ENCODE measurements around the gene ABHD6.

The ABHD6 gene

DNA sequence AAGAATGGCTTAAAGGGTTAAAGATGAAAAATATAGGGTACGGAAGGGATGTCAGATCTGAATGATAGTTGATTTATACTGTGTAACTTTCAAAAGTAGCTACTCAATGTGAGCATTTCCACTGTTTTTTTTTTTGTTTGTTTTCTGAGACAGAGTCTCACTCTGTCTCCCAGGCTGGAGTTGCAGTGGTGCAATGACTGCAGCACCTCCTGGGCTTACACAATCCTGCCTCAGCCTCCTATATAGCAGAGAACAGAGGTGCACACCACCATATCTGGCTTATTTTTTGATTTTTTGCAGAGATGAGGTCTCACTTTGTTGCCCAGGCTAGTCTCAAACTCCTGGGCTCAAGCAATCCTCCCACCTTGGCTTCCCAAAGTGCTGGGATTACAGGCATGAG, 85.2 kb downstream of the ABHD6 start:
- Histone ChIP-seq H3K14ac (ENCODE audit: low read length) (no peak overlapping the region), H3K9ac (ENCODE audit: low read length) (no peak overlapping the region), H3K79me2 (ENCODE audit: control insufficient read depth, insufficient read depth, low read length, poor library complexity) (no peaks in the 10 kb centered on the region), H2BK12ac (ENCODE audit: low read length) (no peak overlapping the region), H3K4ac (ENCODE audit: low read depth, low read length) (no peak overlapping the region), H4K8ac (ENCODE audit: low read depth, low read length) (no peak overlapping the region), H2BK120ac (ENCODE audit: insufficient read depth, low read length, poor library complexity) (no peak overlapping the region), H3K9me3 (ENCODE audit: insufficient read depth, low read depth, low read length) (no peaks in the 10 kb centered on the region), H4K91ac (ENCODE audit: low read depth, low read length) (no peak overlapping the region), H3K23ac (ENCODE audit: low read length) (no peak overlapping the region), H4K12ac (ENCODE audit: low read depth, low read length) (no peak overlapping the region), H3K4me3 (ENCODE audit: low read depth, low read length) (no peak overlapping the region), H3K27ac (ENCODE audit: low read depth, low read length) (no peak overlapping the region), H3K4me1 (ENCODE audit: control insufficient read depth in 1 of 2, insufficient read depth in 2 of 2, low read length in 2 of 2) (no peaks in the 10 kb centered on the region), H2AFZ (ENCODE audit: insufficient read depth, low read length, poor library complexity) (no peak overlapping the region), H3K4me2 (ENCODE audit: low read length) (no peak overlapping the region), H3K18ac (ENCODE audit: low read length) (no peak overlapping the region), H3K79me1 (ENCODE audit: low read length) (no peaks in the 10 kb centered on the region), H3K27me3 (ENCODE audit: insufficient read depth, low read length) (no peaks in the 10 kb centered on the region), H3K36me3 (ENCODE audit: control insufficient read depth in 1 of 2, insufficient read depth in 2 of 2, low read length in 2 of 2) (peaks cover 4 to 8% of the 10 kb centered on the region in 2 experiments), H2BK5ac (ENCODE audit: low read depth, low read length, poor library complexity) (no peak overlapping the region), H2AK5ac (ENCODE audit: low read length) (no peak overlapping the region)
- WGBS (ENCODE audit: extremely low coverage, insufficient coverage, insufficient read length), result no CpG with 5 or more reads among the region's 1 CpG
- DNase-seq, result no peak

- no CpG with 5 or more reads among the region's 3 CpGs for WGBS (ENCODE audit: extremely low coverage, insufficient coverage, insufficient read length)
- no peak overlapping the region for H4K12ac ChIP-seq (ENCODE audit: low read depth, low read length)
- no peaks in the 10 kb centered on the region for H3K4me1 ChIP-seq (ENCODE audit: control insufficient read depth in 1 of 2, insufficient read depth in 2 of 2, low read length in 2 of 2)
- no peak overlapping the region for H2AFZ ChIP-seq (ENCODE audit: insufficient read depth, low read length, poor library complexity)
- no peak overlapping the region for H3K18ac ChIP-seq (ENCODE audit: low read length)
- peaks cover 0 to 3% of the 10 kb centered on the region in 2 experiments for H3K36me3 ChIP-seq (ENCODE audit: control insufficient read depth in 1 of 2, insufficient read depth in 2 of 2, low read length in 2 of 2)
- H3K9ac ChIP-seq (ENCODE audit: low read length), result no peak overlapping the region
- no peak overlapping the region for H2BK5ac ChIP-seq (ENCODE audit: low read depth, low read length, poor library complexity)
- H2AK5ac ChIP-seq (ENCODE audit: low read length), result no peak overlapping the region
- no peak overlapping the region for H4K8ac ChIP-seq (ENCODE audit: low read depth, low read length)
- no peaks in the 10 kb centered on the region for H3K27me3 ChIP-seq (ENCODE audit: insufficient read depth, low read length)
- H3K27ac ChIP-seq (ENCODE audit: low read depth, low read length), result no peak overlapping the region
- H2BK120ac ChIP-seq (ENCODE audit: insufficient read depth, low read length, poor library complexity), result no peak overlapping the region
- no peak overlapping the region for H3K4me3 ChIP-seq (ENCODE audit: low read depth, low read length)
- no peak overlapping the region for H3K4ac ChIP-seq (ENCODE audit: low read depth, low read length)
- no peaks in the 10 kb centered on the region for H3K79me2 ChIP-seq (ENCODE audit: control insufficient read depth, insufficient read depth, low read length, poor library complexity)
- no peak overlapping the region for H4K91ac ChIP-seq (ENCODE audit: low read depth, low read length)
- H3K4me2 ChIP-seq (ENCODE audit: low read length), result no peak overlapping the region
- H2BK12ac ChIP-seq (ENCODE audit: low read length), result no peak overlapping the region
- no peak overlapping the region for H3K23ac ChIP-seq (ENCODE audit: low read length)
- H3K14ac ChIP-seq (ENCODE audit: low read length), result no peak overlapping the region
- H3K9me3 ChIP-seq (ENCODE audit: insufficient read depth, low read depth, low read length), result no peaks in the 10 kb centered on the region
- H3K79me1 ChIP-seq (ENCODE audit: low read length), result no peaks in the 10 kb centered on the region
- DNase-seq, result no peak
These were observed 86.2 kb downstream of the ABHD6 start for GRCh38 chr3:58323529-58324390.

- no peak overlapping the region for H2BK12ac ChIP-seq (ENCODE audit: low read length)
These were observed 87.1 kb downstream of the ABHD6 start for GRCh38 chr3:58324391-58325390.

GRCh38 chr3:58325525-58325992, 88.0 kb downstream of the ABHD6 start:
- Histone ChIP-seq H3K27ac (ENCODE audit: low read depth, low read length) (no peak overlapping the region), H2BK5ac (ENCODE audit: low read depth, low read length, poor library complexity) (no peak overlapping the region), H4K91ac (ENCODE audit: low read depth, low read length) (no peak overlapping the region), H3K79me2 (ENCODE audit: control insufficient read depth, insufficient read depth, low read length, poor library complexity) (no peaks in the 10 kb centered on the region), H3K14ac (ENCODE audit: low read length) (no peak overlapping the region), H3K36me3 (ENCODE audit: control insufficient read depth in 1 of 2, insufficient read depth in 2 of 2, low read length in 2 of 2) (no peaks in the 10 kb centered on the region), H3K79me1 (ENCODE audit: low read length) (no peaks in the 10 kb centered on the region), H4K12ac (ENCODE audit: low read depth, low read length) (no peak overlapping the region), H3K23ac (ENCODE audit: low read length) (no peak overlapping the region), H3K4ac (ENCODE audit: low read depth, low read length) (no peak overlapping the region), H3K9ac (ENCODE audit: low read length) (no peak overlapping the region), H2AFZ (ENCODE audit: insufficient read depth, low read length, poor library complexity) (no peak overlapping the region), H3K4me1 (ENCODE audit: control insufficient read depth in 1 of 2, insufficient read depth in 2 of 2, low read length in 2 of 2) (no peaks in the 10 kb centered on the region), H3K9me3 (ENCODE audit: insufficient read depth, low read depth, low read length) (no peaks in the 10 kb centered on the region), H3K4me3 (ENCODE audit: low read depth, low read length) (no peak overlapping the region), H2BK12ac (ENCODE audit: low read length) (no peak overlapping the region), H4K8ac (ENCODE audit: low read depth, low read length) (no peak overlapping the region), H3K18ac (ENCODE audit: low read length) (no peak overlapping the region), H2BK120ac (ENCODE audit: insufficient read depth, low read length, poor library complexity) (no peak overlapping the region), H2AK5ac (ENCODE audit: low read length) (no peak overlapping the region), H3K4me2 (ENCODE audit: low read length) (no peak overlapping the region), H3K27me3 (ENCODE audit: insufficient read depth, low read length) (no peaks in the 10 kb centered on the region)
- WGBS (ENCODE audit: extremely low coverage, insufficient coverage, insufficient read length), result no CpG with 5 or more reads among the region's 2 CpGs
- peak in 1 of 2 donors; percentile 41 for DNase-seq

More at GRCh38 chr3:58324391-58325390, 87.1 kb downstream of the ABHD6 start:
- no peak overlapping the region for H4K12ac ChIP-seq (ENCODE audit: low read depth, low read length)
- H2AK5ac ChIP-seq (ENCODE audit: low read length), result no peak overlapping the region
- no peaks in the 10 kb centered on the region for H3K79me1 ChIP-seq (ENCODE audit: low read length)
- no peak overlapping the region for H3K14ac ChIP-seq (ENCODE audit: low read length)
- DNase-seq, result no peak
- no peak overlapping the region for H3K27ac ChIP-seq (ENCODE audit: low read depth, low read length)
- H2AFZ ChIP-seq (ENCODE audit: insufficient read depth, low read length, poor library complexity), result no peak overlapping the region
- no peak overlapping the region for H4K91ac ChIP-seq (ENCODE audit: low read depth, low read length)
- no peaks in the 10 kb centered on the region for H3K4me1 ChIP-seq (ENCODE audit: control insufficient read depth in 1 of 2, insufficient read depth in 2 of 2, low read length in 2 of 2)
- H3K9me3 ChIP-seq (ENCODE audit: insufficient read depth, low read depth, low read length), result no peaks in the 10 kb centered on the region
- no peak overlapping the region for H3K4me2 ChIP-seq (ENCODE audit: low read length)
- no peak overlapping the region for H3K9ac ChIP-seq (ENCODE audit: low read length)
- no peak overlapping the region for H4K8ac ChIP-seq (ENCODE audit: low read depth, low read length)
- no CpG with 5 or more reads among the region's 7 CpGs for WGBS (ENCODE audit: extremely low coverage, insufficient coverage, insufficient read length)
- no peak overlapping the region for H2BK120ac ChIP-seq (ENCODE audit: insufficient read depth, low read length, poor library complexity)
- H3K4ac ChIP-seq (ENCODE audit: low read depth, low read length), result no peak overlapping the region
- H3K27me3 ChIP-seq (ENCODE audit: insufficient read depth, low read length), result no peaks in the 10 kb centered on the region
- H3K36me3 ChIP-seq (ENCODE audit: control insufficient read depth in 1 of 2, insufficient read depth in 2 of 2, low read length in 2 of 2), result no peaks in the 10 kb centered on the region
- H3K23ac ChIP-seq (ENCODE audit: low read length), result no peak overlapping the region
- no peaks in the 10 kb centered on the region for H3K79me2 ChIP-seq (ENCODE audit: control insufficient read depth, insufficient read depth, low read length, poor library complexity)
- H2BK5ac ChIP-seq (ENCODE audit: low read depth, low read length, poor library complexity), result no peak overlapping the region
- no peak overlapping the region for H3K18ac ChIP-seq (ENCODE audit: low read length)
- no peak overlapping the region for H3K4me3 ChIP-seq (ENCODE audit: low read depth, low read length)
